Body of pancreas (tissue), 4 donors: Measurements from ENCODE around the gene RBFOX2. TPM values are rescaled to one million over a fixed set of nuclear protein-coding genes. Genes with fewer than 3 reads are reported as not detected.

Source experiments
- ATAC-seq: fragments of 150-250 bp; one replicate; pipeline ENCODE4 v1.9.1; 2016
- DNase-seq, 4 donors: peaks; one replicate each; pipeline ENCODE4 v3.0.0-alpha.2; 2019
- H3K27ac ChIP-seq, 4 donors: fragments of 200-600 bp; sonication (generic); 1 replicate in 3 of 4; 2 replicates in 1 of 4; pipeline versions ENCODE4 v1.5.1 to v1.6.1; 2016 to 2019; ENCODE audit warnings: mild to moderate bottlenecking in 1 of 4, mixed read lengths in 1 of 4, moderate library complexity in 1 of 4
- H3K27me3 ChIP-seq, 2 donors: fragments of 200-600 bp; sonication (generic); one replicate each; pipeline ENCODE4 v1.6.0; 2016; ENCODE audit warnings: mild to moderate bottlenecking in 1 of 2
- H3K36me3 ChIP-seq, 2 donors: fragments of 200-600 bp; sonication (generic); replicated peaks in 1 of 2; 2 replicates each; pipeline ENCODE4 v1.5.1; 2016; ENCODE audit warnings: low read depth in 2 of 2; ENCODE audit not compliant: insufficient read depth in 1 of 2
- H3K4me1 ChIP-seq: fragments of 200-600 bp; sonication (generic); one replicate; pipeline ENCODE4 v1.6.0; 2016
- H3K4me3 ChIP-seq, 2 donors: fragments of 200-600 bp; sonication (generic); 1 replicate in 1 of 2; 2 replicates in 1 of 2; pipeline ENCODE4 v1.5.1; 2016 to 2019
- H3K9me3 ChIP-seq, 3 donors: fragments of 200-600 bp; sonication (generic); 1 replicate in 2 of 3; 2 replicates in 1 of 3; pipeline ENCODE4 v1.5.1; 2016
- CTCF ChIP-seq, 7 experiments: fragments of 450-650 bp in 4 of 7; fragments of 200-600 bp in 3 of 7; sonication (generic) in 3 of 7; IDR thresholded peaks; one replicate each; pipeline ENCODE4 v1.5.1; 2016 to 2019; ENCODE audit warnings: antibody characterized with exemption in 7 of 7
- POLR2A ChIP-seq, 3 donors: fragments of 450-650 bp; IDR thresholded peaks; one replicate each; pipeline ENCODE4 v1.6.1; 2016; ENCODE audit warnings: antibody characterized with exemption in 3 of 3, mild to moderate bottlenecking in 2 of 3
- WGBS, 2 donors: methylation state at CpG; one replicate each; pipeline ENCODE4 v1.1.5; 2017; 5-methylcytosine and 5-hydroxymethylcytosine counted together
- intact Hi-C: fragments of 100-400 bp; cut with DNase I; formaldehyde crosslinking; loops from one replicate; pipeline ENCODE4 v1.15.1; 2023
- total RNA-seq, 2 donors: library from RNA; depleted of rRNA; stranded (reverse); fragments of >200 nt; gene quantifications; one replicate each; pipeline ENCODE4 v1.1.0, GENCODE V29; 2016

Gene RBFOX2
- total RNA-seq, 2 donors from 2014 or later: 28.7 to 31.1 TPM

DNA sequence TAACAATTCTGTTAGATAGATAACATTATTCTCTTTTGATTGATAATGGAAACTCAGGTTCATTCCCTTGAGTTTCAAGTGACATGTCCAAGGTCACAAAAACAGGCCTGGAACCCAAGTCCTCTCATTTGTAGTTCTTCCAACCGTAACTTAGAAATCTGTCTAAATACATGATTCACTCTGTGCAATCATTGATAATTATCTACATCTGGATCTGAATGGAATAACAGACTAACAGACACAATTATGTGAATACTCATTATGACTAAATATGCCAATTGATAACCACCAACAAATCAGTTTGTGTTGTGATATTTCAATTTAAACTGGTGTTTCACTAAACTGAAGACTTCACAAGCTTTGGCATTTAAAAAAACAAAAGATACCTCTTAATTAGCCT is 71.0 kb downstream of the RBFOX2 start:
- DNase-seq (no peak), ATAC-seq (no peak)
- no peak for TF ChIP-seq POLR2A (IDR thresholded peaks at IDR 0.05)
- no peak for TF ChIP-seq CTCF (IDR thresholded peaks at IDR 0.05)
- Histone ChIP-seq H3K9me3 (no peaks in the 10 kb centered on the region), H3K27ac (no peak overlapping the region), H3K4me1 (peaks cover 16% of the 10 kb centered on the region), H3K27me3 (no peaks in the 10 kb centered on the region), H3K4me3 (no peak overlapping the region), H3K36me3 (no peaks in the 10 kb centered on the region)
- 42 to 52% methylated on average over 1 of the region's 1 CpG for WGBS, 2 donors
- intact Hi-C loops: no loop called here

DNA sequence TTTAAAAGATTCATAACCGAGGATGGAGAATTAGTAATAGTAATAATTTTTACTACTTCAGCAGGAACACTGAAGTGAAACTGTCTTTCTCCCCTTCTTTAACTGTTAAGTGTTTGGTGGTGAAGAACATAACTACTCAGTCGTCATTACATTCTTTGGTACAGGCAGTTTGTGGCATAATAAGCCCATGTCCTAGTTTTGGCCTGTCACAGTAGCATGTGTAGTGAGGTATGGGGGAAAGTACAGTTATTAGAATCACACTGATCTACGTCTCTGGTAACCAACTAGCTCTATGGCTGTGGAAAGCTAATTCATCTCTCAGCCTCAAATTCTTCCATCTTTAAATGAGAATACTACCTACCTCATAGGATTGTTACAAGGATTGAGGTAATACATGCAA is 71.8 kb downstream of the RBFOX2 start:
- Histone ChIP-seq H3K9me3 (no peaks in the 10 kb centered on the region), H3K27ac (no peak overlapping the region), H3K27me3 (no peaks in the 10 kb centered on the region), H3K4me3 (no peak overlapping the region), H3K4me1 (peaks cover 16% of the 10 kb centered on the region), H3K36me3 (no peaks in the 10 kb centered on the region)
- no peak for TF ChIP-seq POLR2A (IDR thresholded peaks at IDR 0.05)
- no peak for TF ChIP-seq CTCF (IDR thresholded peaks at IDR 0.05)
- intact Hi-C loops: no loop called here
- WGBS, 2 donors: 76 to 86% methylated on average over 3 of the region's 3 CpGs
- no peak for DNase-seq
- no peak for ATAC-seq

GRCh38 chr22:35955546-35955945 is 73.1 kb downstream of the RBFOX2 start:
- TF ChIP-seq POLR2A (IDR thresholded peaks at IDR 0.05) (no peak), CTCF (IDR thresholded peaks at IDR 0.05) (no peak)

DNA sequence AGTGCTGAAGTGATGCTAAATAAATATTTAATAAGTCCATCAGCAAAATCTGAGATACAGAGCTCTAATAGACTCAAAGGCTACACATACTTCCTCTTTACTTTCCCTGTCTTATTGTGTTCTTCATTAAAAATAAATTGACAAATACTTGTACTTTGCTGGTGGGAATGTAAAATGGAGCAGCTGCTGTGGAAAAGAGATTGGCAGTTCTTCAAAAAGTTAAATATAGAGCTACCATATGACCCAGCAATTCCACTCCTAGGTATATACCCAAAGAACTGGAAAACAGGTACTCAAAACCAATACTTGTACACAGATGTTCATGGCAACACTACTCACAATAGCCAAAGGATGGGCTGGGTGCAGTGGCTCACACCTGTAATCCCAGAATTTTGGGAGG is 76.0 kb downstream of the RBFOX2 start:
- no peaks in the 10 kb centered on the region for H3K36me3 ChIP-seq
- H3K9me3 ChIP-seq: no peaks in the 10 kb centered on the region
- ATAC-seq (no peak), DNase-seq (no peak)
- peaks cover 5% of the 10 kb centered on the region for H3K4me1 ChIP-seq
- intact Hi-C loops: no loop called here
- no peak overlapping the region for H3K27ac ChIP-seq
- H3K4me3 ChIP-seq: no peak overlapping the region
- TF ChIP-seq CTCF (IDR thresholded peaks at IDR 0.05) (no peak), POLR2A (IDR thresholded peaks at IDR 0.05) (no peak)
- no peaks in the 10 kb centered on the region for H3K27me3 ChIP-seq

More at GRCh38 chr22:35955546-35955945, 73.1 kb downstream of the RBFOX2 start:
- DNase-seq: no peak
- ATAC-seq: no peak
- WGBS, 2 donors: 98 to 99% methylated on average over 7 of the region's 7 CpGs
- Histone ChIP-seq H3K36me3 (no peaks in the 10 kb centered on the region), H3K27ac (no peak overlapping the region), H3K27me3 (no peaks in the 10 kb centered on the region), H3K4me1 (peaks cover 16% of the 10 kb centered on the region), H3K9me3 (no peaks in the 10 kb centered on the region), H3K4me3 (no peak overlapping the region)
- intact Hi-C loops: no loop called here

- H3K4me3 ChIP-seq: no peak overlapping the region
- H3K9me3 ChIP-seq: no peaks in the 10 kb centered on the region
- H3K36me3 ChIP-seq: no peaks in the 10 kb centered on the region
- ATAC-seq (no peak), DNase-seq (no peak)
- intact Hi-C loops: no loop called here
- WGBS, 2 donors: 61 to 78% methylated on average over 2 of the region's 2 CpGs
- no peak for TF ChIP-seq POLR2A (IDR thresholded peaks at IDR 0.05)
- TF ChIP-seq CTCF (IDR thresholded peaks at IDR 0.05): no peak
- no peak overlapping the region for H3K27ac ChIP-seq
- H3K4me1 ChIP-seq: no peaks in the 10 kb centered on the region
- H3K27me3 ChIP-seq: no peaks in the 10 kb centered on the region
These were observed 78.4 kb downstream of the RBFOX2 start for GRCh38 chr22:35950262-35950661.
